GM12874 (cell line): ENCODE results near the gene CHIT1.

Experiments
- CTCF ChIP-seq: IDR thresholded peaks from 2 replicates; pipeline ENCODE4 v1.5.1; 2011; ENCODE audit warnings: low read depth, mild to moderate bottlenecking, control low read depth, low read length, moderate library complexity; ENCODE audit not compliant: insufficient read depth

Gene CHIT1

DNA sequence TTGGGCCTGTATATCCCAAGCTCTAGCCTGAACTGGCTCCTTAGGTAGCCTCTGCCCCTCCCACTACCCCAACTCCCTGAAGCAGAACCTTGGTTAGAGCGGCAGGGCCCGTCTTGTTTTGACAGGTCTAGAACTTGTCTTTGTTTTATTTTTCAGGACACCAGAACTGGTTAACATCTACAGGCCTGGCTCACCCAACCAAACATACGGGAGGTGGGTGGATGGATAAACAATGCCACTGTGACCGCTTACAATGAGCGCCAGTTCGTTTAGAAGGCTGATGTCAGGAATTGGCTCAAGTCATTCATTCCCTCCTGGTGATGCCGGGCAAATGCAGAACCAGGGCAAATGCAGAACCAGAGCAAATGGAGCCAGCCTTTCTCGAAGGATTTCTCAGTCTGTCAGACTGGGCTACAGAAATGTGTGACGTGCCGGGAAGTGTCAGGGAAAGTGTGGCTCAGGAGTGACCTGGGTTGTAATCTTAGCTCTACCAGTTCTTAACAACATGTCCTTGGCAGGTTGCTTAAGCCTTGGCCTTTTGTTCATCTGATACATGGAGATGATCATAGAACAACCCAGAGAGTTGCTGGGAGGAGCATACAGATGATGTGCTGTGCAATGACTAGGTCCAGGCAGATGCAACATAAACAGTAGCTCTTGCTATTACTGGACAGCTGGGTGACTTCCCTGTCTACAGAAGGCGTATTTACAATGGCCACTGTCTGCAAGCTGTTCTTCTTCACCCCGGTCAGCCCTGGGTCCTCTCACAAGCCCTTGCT lies 45.3 kb upstream of the CHIT1 start:
- no peak for TF ChIP-seq CTCF

- TF ChIP-seq CTCF = no peak
Measured at GRCh38 chr1:203273869-203274602, 44.6 kb upstream of the CHIT1 start.

DNA sequence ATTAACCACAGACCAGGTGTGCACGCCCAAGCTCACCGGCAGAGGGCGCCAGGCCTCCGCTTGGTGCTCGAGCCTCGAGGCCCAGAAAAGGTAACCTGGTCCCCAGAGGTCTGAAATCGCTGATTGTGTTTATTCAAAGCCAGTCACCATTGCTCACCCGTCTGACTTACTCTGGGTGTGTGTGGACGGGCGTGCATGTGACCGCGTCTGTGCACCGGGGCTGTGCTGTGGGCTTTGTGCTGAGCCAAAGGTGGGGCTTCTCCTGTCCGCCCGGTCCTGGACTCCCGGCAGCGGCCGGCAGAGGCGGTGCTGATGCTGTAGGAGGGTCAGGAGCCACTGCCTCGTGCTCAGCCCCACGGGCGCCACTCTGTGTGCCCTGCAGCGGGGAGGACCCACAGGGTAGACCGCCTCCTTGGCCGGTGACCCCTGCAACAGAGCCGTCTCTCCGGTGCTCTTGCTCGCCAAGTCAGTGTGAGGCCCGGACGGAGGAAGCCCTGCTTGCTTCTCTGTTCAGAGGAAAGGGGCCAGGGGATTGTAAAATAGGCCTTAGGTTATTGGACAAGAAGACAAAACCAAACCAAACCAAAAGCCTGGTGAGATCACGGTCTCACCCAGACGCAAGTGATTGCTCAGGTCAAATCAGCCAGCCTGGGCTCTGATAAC lies 43.9 kb upstream of the CHIT1 start:
- peak; percentile 95 for TF ChIP-seq CTCF

- TF ChIP-seq CTCF = no peak
Measured at GRCh38 chr1:203272633-203273205, 43.2 kb upstream of the CHIT1 start.

GRCh38 chr1:203271962-203272632 lies 42.6 kb upstream of the CHIT1 start:
- TF ChIP-seq CTCF = no peak

GRCh38 chr1:203271018-203271743 lies 41.7 kb upstream of the CHIT1 start:
- no peak for TF ChIP-seq CTCF
